ENCODE results near the gene FAM170B.

- no peak for TF ChIP-seq CTCF (IDR thresholded peaks at IDR 0.05)
- TF ChIP-seq POLR2AphosphoS5 (IDR thresholded peaks at IDR 0.05): no peak
- TF ChIP-seq POLR2A (IDR thresholded peaks at IDR 0.05): no peak
- no peak for TF ChIP-seq EP300 (IDR thresholded peaks at IDR 0.05)
These were observed 17.1 kb downstream of the FAM170B start for GRCh38 chr10:49116509-49117375.
